Activated T-cell treated with anti-CD3 and anti-CD28 coated beads, Interleukin-2, amount 50 U/mL, for 1 hour (primary cell): ENCODE data around the gene BRAT1.

Experiments
- DNase-seq: peaks from one replicate; pipeline ENCODE4 v3.0.0-alpha.2; 2020

Gene BRAT1

GRCh38 chr7:2559283-2559950 lies 4.1 kb upstream of the BRAT1 start:
- no peak for DNase-seq

- DNase-seq, result peak; percentile 89
Observed at GRCh38 chr7:2558629-2559282, 3.4 kb upstream of the BRAT1 start, which contains the start of gene IQCE. TSS of gene IQCE (plus strand) at chr7:2558979. CDS start at chr7:2559182, 203 bp downstream.

GRCh38 chr7:2554661-2555111 lies 638 bp downstream of the BRAT1 start:
- DNase-seq, result no peak

GRCh38 chr7:2553831-2554581 lies 1.3 kb downstream of the BRAT1 start:
- DNase-seq, result no peak

- no peak for DNase-seq
Observed at GRCh38 chr7:2553108-2553507, 2.2 kb downstream of the BRAT1 start.

GRCh38 chr7:2551418-2551817 lies 3.9 kb downstream of the BRAT1 start:
- no peak for DNase-seq

- no peak for DNase-seq
Observed at GRCh38 chr7:2546776-2547586, 8.3 kb downstream of the BRAT1 start.

- no peak for DNase-seq
Observed at GRCh38 chr7:2545746-2546425, 9.4 kb downstream of the BRAT1 start.

GRCh38 chr7:2544541-2545188 lies 10.7 kb downstream of the BRAT1 start:
- no peak for DNase-seq

GRCh38 chr7:2542916-2543871 lies 12.1 kb downstream of the BRAT1 start:
- no peak for DNase-seq

- no peak for DNase-seq
Observed at GRCh38 chr7:2542011-2542915, 13.1 kb downstream of the BRAT1 start.

GRCh38 chr7:2541291-2542010 lies 13.9 kb downstream of the BRAT1 start:
- DNase-seq, result no peak

- no peak for DNase-seq
Observed at GRCh38 chr7:2540641-2541051, 14.7 kb downstream of the BRAT1 start.

GRCh38 chr7:2540133-2540532 lies 15.2 kb downstream of the BRAT1 start:
- DNase-seq, result no peak

GRCh38 chr7:2539031-2539911 lies 16.1 kb downstream of the BRAT1 start:
- no peak for DNase-seq

GRCh38 chr7:2537981-2538851 lies 17.1 kb downstream of the BRAT1 start:
- DNase-seq, result no peak
